NCI-H2196 (cell line): Measurements from ENCODE around the gene GSG1L2.

Source experiments
- DNase-seq: peaks from one replicate; lab custom pipeline; 2025; ENCODE audit not compliant: unreplicated experiment; lab: John Stamatoyannopoulos, UW

GSG1L2 gene

DNA sequence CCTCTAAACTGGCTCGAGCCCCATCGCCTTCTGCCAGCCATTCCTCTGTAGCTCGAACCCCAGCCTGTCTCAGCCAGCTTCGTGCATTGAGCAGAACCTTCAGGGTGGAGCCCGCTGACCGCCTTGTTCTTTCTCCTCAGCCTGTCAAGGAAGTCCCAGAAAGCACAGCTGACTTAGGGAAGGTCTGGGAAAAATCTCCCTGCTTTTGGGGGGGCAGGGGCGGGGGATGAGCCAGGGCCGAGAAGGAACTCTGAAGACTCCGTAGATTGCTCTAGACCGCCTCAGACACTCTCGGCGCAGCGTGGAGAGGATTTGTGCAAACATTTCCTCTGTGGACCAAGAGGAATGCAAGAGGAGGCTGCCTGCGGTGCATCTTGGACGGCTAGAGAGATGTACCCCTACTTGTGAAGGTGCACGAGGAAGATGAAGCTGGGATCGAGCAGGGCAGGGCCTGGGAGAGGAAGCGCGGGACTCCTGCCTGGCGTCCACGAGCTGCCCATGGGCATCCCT is 3.8 kb upstream of the GSG1L2 start, which contains the start of gene GLP2R:
Gene GLP2R (plus strand): TSS at position 284 of the 510 bp plus-strand sequence. CDS start 140 bp downstream, at position 424.
- no peak for DNase-seq

- no peak for DNase-seq
Observed at GRCh38 chr17:9824797-9825338, 3.0 kb upstream of the GSG1L2 start.

- no peak for DNase-seq
Observed at GRCh38 chr17:9824094-9824493, 2.2 kb upstream of the GSG1L2 start.

GRCh38 chr17:9820448-9820847 is 1.4 kb downstream of the GSG1L2 start:
- no peak for DNase-seq

GRCh38 chr17:9818760-9819159 is 3.1 kb downstream of the GSG1L2 start:
- no peak for DNase-seq

DNA sequence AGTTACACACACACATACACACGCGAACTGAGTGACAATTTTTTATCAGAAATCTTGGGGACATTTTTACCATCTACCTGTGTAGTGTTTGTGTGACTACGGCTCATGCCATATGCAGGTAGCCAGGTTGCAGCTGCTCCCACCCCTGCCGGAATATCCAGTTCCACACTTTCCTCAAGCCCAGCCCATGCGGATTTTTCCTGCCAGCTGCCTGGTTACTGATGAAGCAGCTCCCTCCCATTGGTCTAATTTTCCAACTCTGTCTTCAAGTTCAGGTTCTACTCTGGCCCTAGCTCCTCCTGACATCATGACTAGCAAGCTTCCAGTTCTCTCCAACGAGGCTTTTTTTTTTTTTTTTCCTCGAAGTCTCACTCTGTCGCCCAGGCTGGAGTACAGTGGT is 4.8 kb downstream of the GSG1L2 start:
- DNase-seq: peak; percentile 18

GRCh38 chr17:9816472-9816871 is 5.4 kb downstream of the GSG1L2 start:
- DNase-seq: no peak

DNA sequence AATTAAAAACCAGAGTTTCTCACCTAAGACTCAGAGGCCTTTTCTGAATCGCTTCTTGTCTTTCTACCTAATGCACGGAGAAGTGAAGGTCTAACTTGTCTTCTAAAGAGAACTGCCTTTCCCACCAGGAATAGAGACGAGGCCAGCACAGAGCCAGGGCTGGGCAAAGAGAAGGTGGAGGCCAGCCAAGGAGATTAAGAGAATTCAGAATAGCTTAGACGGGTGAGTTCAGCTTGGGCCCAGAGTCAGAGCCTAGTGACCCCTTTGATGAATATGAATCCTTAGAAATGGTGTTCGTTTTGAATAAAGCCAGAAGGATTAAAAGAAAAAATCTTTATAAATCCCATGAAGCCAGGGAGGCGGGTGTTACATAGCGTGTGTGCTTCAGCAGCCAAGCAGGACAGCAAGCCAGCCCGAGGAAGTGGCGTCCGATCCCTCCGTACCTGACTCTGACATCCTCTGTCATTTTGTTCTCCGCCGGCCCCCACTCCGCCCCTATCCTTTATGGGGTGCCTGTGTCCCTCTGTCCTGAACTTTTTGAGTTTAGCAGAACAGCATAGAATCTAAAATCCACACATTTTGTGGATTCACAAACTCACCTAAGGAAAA is 7.4 kb downstream of the GSG1L2 start:
- no peak for DNase-seq

DNA sequence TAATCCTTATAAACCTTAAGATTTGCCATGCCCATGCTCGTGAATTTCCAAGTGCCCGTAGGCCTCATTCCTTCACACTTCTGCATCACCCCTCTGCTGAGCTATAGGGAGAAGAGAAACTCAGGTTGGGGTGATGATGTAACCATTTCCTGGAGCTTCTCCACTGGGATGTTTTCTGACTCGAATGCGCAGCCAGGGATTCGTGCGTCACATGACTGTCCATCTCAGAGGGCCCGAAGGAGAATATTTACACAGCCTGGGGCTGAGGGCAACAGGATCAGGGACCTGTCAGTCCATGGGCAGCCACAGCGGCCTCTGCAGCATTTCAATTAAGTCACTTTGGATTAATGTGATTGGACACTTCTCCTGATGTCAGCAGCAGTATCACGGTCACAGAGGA is 8.7 kb downstream of the GSG1L2 start:
- DNase-seq: no peak

- DNase-seq: no peak
Observed at GRCh38 chr17:9811537-9811936, 10.3 kb downstream of the GSG1L2 start.

GRCh38 chr17:9811086-9811485 is 10.8 kb downstream of the GSG1L2 start:
- DNase-seq: no peak

GRCh38 chr17:9810100-9810949 is 11.6 kb downstream of the GSG1L2 start:
- DNase-seq: no peak

DNA sequence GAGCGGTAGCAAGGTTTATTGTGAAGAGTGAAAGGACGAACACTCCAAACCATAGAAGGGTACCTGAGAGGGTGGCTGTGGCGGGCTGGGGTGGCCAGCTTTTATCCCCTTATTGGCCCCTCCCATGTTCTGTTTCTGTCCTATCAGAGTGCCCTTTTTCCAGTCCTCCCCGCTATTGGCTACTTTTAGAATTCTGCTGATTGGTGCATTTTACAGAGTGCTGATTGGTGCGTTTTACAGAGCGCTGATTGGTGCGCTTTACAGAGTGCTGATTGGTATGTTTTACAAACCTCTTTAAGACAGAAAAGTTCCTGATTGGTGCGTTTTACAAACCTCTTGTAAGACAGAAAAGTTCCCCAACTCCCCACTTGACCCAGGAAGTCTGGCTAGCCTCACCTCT is 12.5 kb downstream of the GSG1L2 start:
- DNase-seq: no peak

GRCh38 chr17:9806699-9807098 is 15.2 kb downstream of the GSG1L2 start:
- DNase-seq: no peak

DNA sequence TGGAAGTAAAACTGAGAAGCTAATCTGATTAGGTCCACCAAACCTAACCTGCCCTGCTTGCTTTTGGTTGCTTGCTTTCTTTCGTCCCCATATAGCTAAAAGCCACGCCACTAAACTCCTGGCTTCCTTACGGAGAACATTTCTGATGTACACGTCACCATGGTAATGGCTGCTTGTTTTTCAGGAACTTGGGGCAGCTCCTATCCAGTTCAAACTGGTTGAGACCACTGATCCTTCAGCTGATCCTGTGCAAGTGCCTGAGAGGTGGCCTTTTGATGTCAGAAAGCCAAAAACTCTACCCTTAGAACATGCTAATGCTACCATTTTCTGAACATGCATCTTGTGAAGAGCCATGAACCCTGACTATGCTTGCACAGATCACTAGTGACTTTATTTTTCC is 16.1 kb downstream of the GSG1L2 start:
- DNase-seq: no peak

- DNase-seq: no peak
Observed at GRCh38 chr17:9802697-9803096, 19.2 kb downstream of the GSG1L2 start.

- no peak for DNase-seq
Observed at GRCh38 chr17:9802294-9802693, 19.6 kb downstream of the GSG1L2 start.

- DNase-seq: no peak
Observed at GRCh38 chr17:9801505-9801904, 20.4 kb downstream of the GSG1L2 start.

- DNase-seq: no peak
Observed at GRCh38 chr17:9798724-9799123, 23.2 kb downstream of the GSG1L2 start.

DNA sequence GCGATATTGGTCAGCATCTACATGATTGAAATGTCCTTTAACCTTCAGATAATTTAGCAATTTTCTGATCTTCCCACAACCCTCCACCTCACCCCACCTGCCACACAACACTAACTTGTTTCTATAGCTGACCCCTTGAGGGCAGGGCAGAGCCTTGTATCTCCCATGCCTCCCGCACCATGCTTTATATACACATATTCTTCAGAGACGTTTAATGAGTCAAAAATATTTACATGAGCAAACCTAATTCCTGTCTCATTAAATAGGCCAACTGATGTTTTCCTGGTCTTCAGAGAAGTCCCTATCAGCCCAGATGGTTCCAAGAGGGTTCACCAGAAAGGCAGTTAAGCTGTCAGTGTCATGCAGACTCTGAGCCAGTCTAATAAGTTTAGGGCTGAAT is 23.9 kb downstream of the GSG1L2 start:
- no peak for DNase-seq

GRCh38 chr17:9792181-9792840 is 29.6 kb downstream of the GSG1L2 start:
- no peak for DNase-seq
